ENCODE measurements around the gene HUNK.
A peak's percentile ranks its signal among the peaks of the same experiment; 100 is the strongest.

HUNK gene

GRCh38 chr21:31895077-31895835, 22.4 kb downstream of the HUNK start:
- no peak for DNase-seq (ENCODE audit: low read depth, low spot score)

- DNase-seq (ENCODE audit: low read depth, low spot score): no peak
Observed at GRCh38 chr21:31896019-31896418, 23.2 kb downstream of the HUNK start.

GRCh38 chr21:31897311-31897710, 24.5 kb downstream of the HUNK start:
- DNase-seq (ENCODE audit: low read depth, low spot score): no peak

- DNase-seq (ENCODE audit: low read depth, low spot score): no peak
Observed at GRCh38 chr21:31898933-31899630, 26.3 kb downstream of the HUNK start.

- no peak for DNase-seq (ENCODE audit: low read depth, low spot score)
Observed at GRCh38 chr21:31900121-31900895, 27.5 kb downstream of the HUNK start.

- no peak for DNase-seq (ENCODE audit: low read depth, low spot score)
Observed at GRCh38 chr21:31901315-31901714, 28.5 kb downstream of the HUNK start.

GRCh38 chr21:31902438-31902837, 29.6 kb downstream of the HUNK start:
- no peak for DNase-seq (ENCODE audit: low read depth, low spot score)

- no peak for DNase-seq (ENCODE audit: low read depth, low spot score)
Observed at GRCh38 chr21:31903896-31904295, 31.1 kb downstream of the HUNK start.

- DNase-seq (ENCODE audit: low read depth, low spot score): no peak
Observed at GRCh38 chr21:31905503-31906451, 33.0 kb downstream of the HUNK start.

- peak; percentile 65 for DNase-seq (ENCODE audit: low read depth, low spot score)
Observed at GRCh38 chr21:31908106-31909031, 35.5 kb downstream of the HUNK start.

GRCh38 chr21:31909153-31910073, 36.6 kb downstream of the HUNK start:
- DNase-seq (ENCODE audit: low read depth, low spot score): no peak

GRCh38 chr21:31910074-31910470, 37.3 kb downstream of the HUNK start:
- DNase-seq (ENCODE audit: low read depth, low spot score): no peak

GRCh38 chr21:31911138-31911907, 38.5 kb downstream of the HUNK start:
- DNase-seq (ENCODE audit: low read depth, low spot score): no peak

GRCh38 chr21:31912501-31912900, 39.7 kb downstream of the HUNK start:
- DNase-seq (ENCODE audit: low read depth, low spot score): no peak

GRCh38 chr21:31913182-31913608, 40.4 kb downstream of the HUNK start:
- DNase-seq (ENCODE audit: low read depth, low spot score): no peak

- no peak for DNase-seq (ENCODE audit: low read depth, low spot score)
Observed at GRCh38 chr21:31914472-31914871, 41.7 kb downstream of the HUNK start.

- no peak for DNase-seq (ENCODE audit: low read depth, low spot score)
Observed at GRCh38 chr21:31915566-31915965, 42.7 kb downstream of the HUNK start.

- DNase-seq (ENCODE audit: low read depth, low spot score): no peak
Observed at GRCh38 chr21:31917108-31917507, 44.3 kb downstream of the HUNK start.
